H9 (cell line): ENCODE measurements around the gene YLPM1. TPM values are rescaled to one million over a fixed set of nuclear protein-coding genes. Genes with fewer than 3 reads are reported as not detected.

Experiments
- DNase-seq: peaks from one replicate; pipeline ENCODE4 v3.0.0-alpha.2; 2017
- H2AFZ ChIP-seq: one replicate; pipeline ENCODE4 v1.6.1; 2013; ENCODE audit warnings: mild to moderate bottlenecking, low read length, control low read depth, moderate library complexity
- H2AK5ac ChIP-seq: 2 replicates; pipeline ENCODE4 v1.6.1; 2013; ENCODE audit warnings: low read length, control low read depth, mixed read lengths; ENCODE audit not compliant: insufficient read length
- H2BK120ac ChIP-seq: one replicate; pipeline ENCODE4 v1.6.1; 2013; ENCODE audit warnings: low read depth, mild to moderate bottlenecking, low read length, control low read depth, inconsistent platforms; ENCODE audit not compliant: poor library complexity, severe bottlenecking
- H2BK12ac ChIP-seq: 2 replicates; pipeline ENCODE4 v1.6.1; 2013; ENCODE audit warnings: low read length, control low read depth, mixed read lengths, low read depth; ENCODE audit not compliant: insufficient read length
- H2BK15ac ChIP-seq: 2 replicates; pipeline ENCODE4 v1.6.1; 2013; ENCODE audit warnings: low read depth, low read length, control low read depth
- H2BK20ac ChIP-seq: one replicate; pipeline ENCODE4 v1.6.1; 2013; ENCODE audit warnings: low read depth, mild to moderate bottlenecking, low read length, control low read depth, inconsistent platforms; ENCODE audit not compliant: poor library complexity, severe bottlenecking
- H2BK5ac ChIP-seq: 2 replicates; pipeline ENCODE4 v1.6.1; 2013; ENCODE audit warnings: low read length, control low read depth, mixed read lengths; ENCODE audit not compliant: insufficient read length
- H3K14ac ChIP-seq: 2 replicates; pipeline ENCODE4 v1.6.1; 2013; ENCODE audit warnings: low read length, control low read depth; ENCODE audit not compliant: insufficient read depth
- H3K18ac ChIP-seq: 2 replicates; pipeline ENCODE4 v1.6.1; 2013; ENCODE audit warnings: low read depth, mild to moderate bottlenecking, mixed read lengths, low read length, control low read depth; ENCODE audit not compliant: insufficient read length
- H3K23ac ChIP-seq: 2 replicates; pipeline ENCODE4 v1.6.1; 2013; ENCODE audit warnings: low read length, control low read depth, mixed read lengths, low read depth; ENCODE audit not compliant: insufficient read length
- H3K23me2 ChIP-seq: 2 replicates; pipeline ENCODE4 v1.6.1; 2013; ENCODE audit warnings: low read depth, mild to moderate bottlenecking, mixed read lengths, low read length, control low read depth; ENCODE audit not compliant: insufficient read length, poor library complexity, severe bottlenecking
- H3K27ac ChIP-seq: 2 replicates; pipeline ENCODE4 v1.5.1; 2013; ENCODE audit warnings: low read length, control low read depth, mixed read lengths, low read depth; ENCODE audit not compliant: insufficient read length
- H3K27me3 ChIP-seq: 2 replicates; pipeline ENCODE4 v1.6.1; 2013; ENCODE audit warnings: low read length, control low read depth, inconsistent platforms; ENCODE audit not compliant: insufficient read depth
- H3K4ac ChIP-seq: 2 replicates; pipeline ENCODE4 v1.6.1; 2013; ENCODE audit warnings: low read depth, mild to moderate bottlenecking, control low read depth, inconsistent platforms, low read length, moderate library complexity
- H3K4me1 ChIP-seq: 2 replicates; pipeline ENCODE4 v1.6.1; 2013; ENCODE audit warnings: low read length, control low read depth, inconsistent platforms; ENCODE audit not compliant: insufficient read depth
- H3K4me2 ChIP-seq: 2 replicates; pipeline ENCODE4 v1.6.1; 2013; ENCODE audit warnings: low read length, control low read depth, mixed read lengths; ENCODE audit not compliant: insufficient read length, insufficient read depth
- H3K56ac ChIP-seq: 2 replicates; pipeline ENCODE4 v1.6.1; 2013; ENCODE audit warnings: low read depth, mild to moderate bottlenecking, mixed read lengths, low read length, control low read depth; ENCODE audit not compliant: insufficient read length
- H3K79me1 ChIP-seq: 2 replicates; pipeline ENCODE4 v1.6.1; 2013; ENCODE audit warnings: low read depth, mild to moderate bottlenecking, moderate library complexity, low read length, control low read depth, inconsistent platforms; ENCODE audit not compliant: insufficient read depth, poor library complexity, severe bottlenecking
- H3K79me2 ChIP-seq: 2 replicates; pipeline ENCODE4 v1.6.1; 2013; ENCODE audit warnings: low read length, control low read depth, inconsistent platforms; ENCODE audit not compliant: insufficient read depth
- H3K9ac ChIP-seq: 2 replicates; pipeline ENCODE4 v1.6.1; 2013; ENCODE audit warnings: low read length, control low read depth, mixed read lengths; ENCODE audit not compliant: insufficient read length; ENCODE audit errors: extremely low read depth
- H3K9me3 ChIP-seq: one replicate; pipeline ENCODE4 v1.6.1; 2013; ENCODE audit warnings: low read depth, low read length, inconsistent platforms; ENCODE audit not compliant: control insufficient read depth
- H3T11ph ChIP-seq: one replicate; pipeline ENCODE4 v1.6.1; 2013; ENCODE audit warnings: mild to moderate bottlenecking, low read length, control low read depth, inconsistent platforms
- H4K20me1 ChIP-seq: one replicate; pipeline ENCODE4 v1.6.1; 2013; ENCODE audit not compliant: control insufficient read depth, insufficient read length, insufficient read depth
- H4K5ac ChIP-seq: 2 replicates; pipeline ENCODE4 v1.6.1; 2013; ENCODE audit warnings: low read depth, mild to moderate bottlenecking, mixed read lengths, low read length, control low read depth; ENCODE audit not compliant: insufficient read length
- H4K8ac ChIP-seq: replicated peaks from 2 replicates; pipeline ENCODE4 v1.6.1; 2013; ENCODE audit warnings: low read length, control low read depth, mixed read lengths, low read depth; ENCODE audit not compliant: insufficient read length
- H4K91ac ChIP-seq: 2 replicates; pipeline ENCODE4 v1.6.1; 2013; ENCODE audit warnings: low read depth, mild to moderate bottlenecking, moderate library complexity, mixed read lengths, low read length, control low read depth; ENCODE audit not compliant: insufficient read length
- H3K27ac Mint-ChIP-seq, 3 experiments: 2 replicates in 2 of 3; 3 replicates in 1 of 3; pipeline ENCODE4 v1.8.0; 2020 to 2021; ENCODE audit warnings: mixed read lengths in 3 of 3, mild to moderate bottlenecking in 1 of 3, moderate library complexity in 1 of 3
- H3K27me3 Mint-ChIP-seq: 2 replicates; pipeline ENCODE4 v1.8.0; 2021; ENCODE audit warnings: low read depth, mild to moderate bottlenecking, moderate library complexity, mixed read lengths
- H3K36me3 Mint-ChIP-seq, 3 experiments: 2 replicates in 2 of 3; 3 replicates in 1 of 3; pipeline ENCODE4 v1.8.0; 2020 to 2021; ENCODE audit warnings: low read depth in 3 of 3, mixed read lengths in 3 of 3; ENCODE audit not compliant: insufficient read depth in 1 of 3
- H3K4me1 Mint-ChIP-seq, 2 experiments: 2 replicates each; pipeline ENCODE4 v1.8.0; 2020; ENCODE audit warnings: mixed read lengths in 2 of 2
- H3K4me3 Mint-ChIP-seq, 2 experiments: 2 replicates in 1 of 2; 3 replicates in 1 of 2; pipeline ENCODE4 v1.8.0; 2020 to 2021; ENCODE audit warnings: mild to moderate bottlenecking in 2 of 2, mixed read lengths in 2 of 2, moderate library complexity in 1 of 2
- H3K9me3 Mint-ChIP-seq, 2 experiments: 2 replicates in 1 of 2; 3 replicates in 1 of 2; pipeline ENCODE4 v1.8.0; 2020; ENCODE audit warnings: mild to moderate bottlenecking in 2 of 2, mixed read lengths in 2 of 2, moderate library complexity in 1 of 2
- CTCF ChIP-seq: fragments of 200-600 bp; sonication (generic); conservative IDR thresholded peaks from 3 replicates; pipeline ENCODE4 v1.8.0; 2021; ENCODE audit warnings: antibody characterized with exemption, mild to moderate bottlenecking
- WGBS: extraction: QIAGEN DNeasy Blood & Tissue Kit; methylation state at CpG from one replicate; pipeline ENCODE4 v1.1.7; 2013; ENCODE audit warnings: missing lambda C conversion rate, low lambda C conversion rate, mixed read lengths; ENCODE audit not compliant: insufficient read length; ENCODE audit errors: extremely low coverage; 5-methylcytosine and 5-hydroxymethylcytosine counted together
- total RNA-seq: library from RNA; stranded (reverse); gene quantifications from 2 replicates; pipeline ENCODE4 v1.2.1, GENCODE V29; 2021

YLPM1 gene
- total RNA-seq, 1 experiment from 2014 or later: 82.2 TPM

DNA sequence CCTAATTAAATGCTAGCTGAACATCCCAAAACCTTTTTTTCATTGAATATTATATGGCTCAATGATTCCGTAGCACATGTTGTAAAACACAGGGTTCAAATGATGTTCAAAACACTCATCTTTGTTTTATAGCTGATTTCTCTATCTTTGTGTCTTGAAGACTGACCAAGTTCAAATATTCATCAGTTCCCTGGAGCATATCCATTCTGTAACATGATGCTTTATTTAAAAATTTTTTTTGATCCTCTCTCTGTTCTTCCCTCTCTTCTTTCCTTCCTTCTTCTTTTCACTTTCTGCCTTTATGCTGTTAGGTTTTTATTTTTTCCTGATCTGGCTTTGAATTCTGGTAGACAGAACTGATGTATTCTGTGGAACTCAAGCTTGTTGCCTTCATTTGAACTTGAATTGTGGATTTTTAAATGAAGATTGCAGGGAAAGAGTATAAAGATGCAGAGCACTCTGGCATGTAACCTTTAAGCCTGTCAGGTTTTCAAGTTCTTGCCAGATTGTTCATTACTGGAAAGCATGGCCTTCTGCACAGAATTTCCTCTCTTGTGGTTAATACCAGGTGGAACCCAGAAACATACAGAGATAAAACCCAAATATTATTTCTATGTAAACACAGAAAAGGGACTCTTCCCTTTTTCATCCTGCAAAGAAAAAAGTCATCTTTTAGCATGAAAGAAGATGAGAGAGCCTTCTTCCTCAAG, 73.3 kb downstream of the YLPM1 start:
- Histone ChIP-seq H2BK5ac (no peak overlapping the region), H3T11ph (no peak overlapping the region), H3K23ac (no peak overlapping the region), H4K20me1 (no peaks in the 10 kb centered on the region), H4K8ac (no peak overlapping the region), H2BK120ac (no peak overlapping the region), H3K18ac (no peak overlapping the region), H3K79me2 (no peaks in the 10 kb centered on the region), H2BK15ac (no peak overlapping the region), H3K56ac (no peak overlapping the region), H2BK12ac (no peak overlapping the region), H4K5ac (no peak overlapping the region), H3K9me3 (no peaks in the 10 kb centered on the region), H2AFZ (no peak overlapping the region), H4K91ac (no peak overlapping the region), H3K4ac (no peak overlapping the region), H3K79me1 (no peaks in the 10 kb centered on the region), H3K27me3 (no peaks in the 10 kb centered on the region), H3K14ac (no peak overlapping the region), H3K4me2 (no peak overlapping the region), H3K9ac (no peak overlapping the region), H3K27ac (no peak overlapping the region), H2BK20ac (no peak overlapping the region), H3K4me1 (no peaks in the 10 kb centered on the region), H3K23me2 (no peaks in the 10 kb centered on the region), H2AK5ac (no peak overlapping the region)
- no peaks in the 10 kb centered on the region for H3K27me3 Mint-ChIP-seq
- no peak for TF ChIP-seq CTCF
- DNase-seq: no peak
- H3K9me3 Mint-ChIP-seq: no peaks in the 10 kb centered on the region
- no peak overlapping the region; a peak in 1 of 7 replicates for H3K27ac Mint-ChIP-seq
- no peak overlapping the region for H3K4me3 Mint-ChIP-seq
- peaks cover 0 to 13% (median 10%) of the 10 kb centered on the region in 3 experiments; a peak in 5 of 7 replicates for H3K36me3 Mint-ChIP-seq
- WGBS: no CpG with 5 or more reads among the region's 1 CpG
- no peaks in the 10 kb centered on the region for H3K4me1 Mint-ChIP-seq
